HG02938 (cell line): ENCODE data around the gene PJA1.

ENCODE experiments used
- ATAC-seq: cut with Tn5 transposase; IDR thresholded peaks from one replicate; pipeline ENCODE4 v1.9.1; 2021; ENCODE audit warnings: mild to moderate bottlenecking, moderate library complexity; ENCODE audit not compliant: unreplicated experiment

PJA1 gene

GRCh38 chrX:69116077-69116476 lies 49.2 kb downstream of the PJA1 start:
- ATAC-seq: no peak

GRCh38 chrX:69113723-69114122 lies 51.5 kb downstream of the PJA1 start:
- ATAC-seq: no peak
